HepG2 (cell line): ENCODE data around the gene GALNT9. TPM values are rescaled to one million over a fixed set of nuclear protein-coding genes. Genes with fewer than 3 reads are reported as not detected.

ENCODE experiments used
- ATAC-seq: fragments of 200-7000 bp; cut with Tn5 transposase; 3 replicates; pipeline ENCODE4 v1.9.1; 2020; ENCODE audit warnings: mild to moderate bottlenecking, moderate library complexity
- BruUV-seq: library from RNA; stranded (reverse); fragments of 400-500 nt; replicated peaks from 2 replicates; lab custom pipeline; 2021; lab: Mats Ljungman, UMichigan
- CTCF ChIA-PET: fragments of 300-600 bp; formaldehyde crosslinking; extraction: SDS; loops from one replicate; lab custom pipeline; 2021; ENCODE audit warnings: low total read pairs, inconsistent platforms, low intra/inter-chr PET ratio; lab: Yijun Ruan, JAX
- POLR2A ChIA-PET: fragments of 350-600 bp; sonication (Branson Sonifier 250); formaldehyde crosslinking; loops from one replicate; lab custom pipeline; 2020; ENCODE audit warnings: antibody characterized with exemption, inconsistent platforms; lab: Yijun Ruan, JAX
- DNase-seq: peaks from one replicate; pipeline ENCODE4 v3.0.0-alpha.2; 2015; ENCODE audit warnings: low spot score
- FAIRE-seq: peaks from 3 replicates; lab custom pipeline; 2011; peaks lifted over from hg19 to GRCh38; lab: Jason Lieb, UNC
- H2AFZ ChIP-seq: one replicate; pipeline ENCODE4 v1.6.1; 2011; ENCODE audit warnings: low read length, inconsistent platforms
- H3K27ac ChIP-seq: fragments of 300-600 bp; 3 replicates; pipeline ENCODE4 v1.8.0; 2011; ENCODE audit warnings: mixed run types, mild to moderate bottlenecking, mixed read lengths, low read length, inconsistent platforms; ENCODE audit not compliant: insufficient read depth; ENCODE audit errors: extremely low read length
- H3K27me3 ChIP-seq, 2 experiments: fragments of 200-600 bp in 1 of 2; 2 replicates in 1 of 2; 3 replicates in 1 of 2; pipeline versions ENCODE4 v1.6.0 to v1.8.0; 2011; ENCODE audit warnings: low read length in 2 of 2, mild to moderate bottlenecking in 2 of 2, moderate library complexity in 2 of 2, inconsistent platforms in 1 of 2; ENCODE audit not compliant: insufficient read depth in 2 of 2, control insufficient read depth in 1 of 2
- H3K36me3 ChIP-seq, 2 experiments: fragments of 200-600 bp in 1 of 2; replicated peaks in 1 of 2; 2 replicates in 1 of 2; 3 replicates in 1 of 2; pipeline versions ENCODE4 v1.5.1 to v1.8.0; 2011; ENCODE audit warnings: low read length in 2 of 2, inconsistent platforms in 1 of 2; ENCODE audit not compliant: insufficient read depth in 2 of 2, control insufficient read depth in 1 of 2
- H3K4me1 ChIP-seq: 2 replicates; pipeline ENCODE4 v1.5.1; 2012; ENCODE audit warnings: low read length, inconsistent platforms; ENCODE audit not compliant: insufficient read depth
- H3K4me2 ChIP-seq: 2 replicates; pipeline ENCODE4 v1.6.0; 2011; ENCODE audit warnings: low read depth, low read length, inconsistent platforms
- H3K4me3 ChIP-seq, 3 experiments: fragments of 200-600 bp in 1 of 3; sonication (generic), shearing (Covaris generic) in 1 of 3; replicated peaks in 1 of 3; 2 replicates each; pipeline ENCODE4 v1.5.1; 2011 to 2016; ENCODE audit warnings: low read length in 3 of 3, inconsistent platforms in 2 of 3, low read depth in 2 of 3, mild to moderate bottlenecking in 2 of 3, control low read depth in 1 of 3, mixed read lengths in 1 of 3; ENCODE audit not compliant: insufficient read depth in 1 of 3
- H3K79me2 ChIP-seq: one replicate; pipeline ENCODE4 v1.6.1; 2011; ENCODE audit warnings: low read length, inconsistent platforms; ENCODE audit not compliant: insufficient read depth
- H3K9ac ChIP-seq: 2 replicates; pipeline ENCODE4 v1.6.0; 2011; ENCODE audit warnings: mild to moderate bottlenecking, low read depth, low read length, inconsistent platforms; ENCODE audit not compliant: insufficient read depth
- H3K9me3 ChIP-seq: 2 replicates; pipeline ENCODE4 v1.5.1; 2012; ENCODE audit warnings: mild to moderate bottlenecking, low read length
- H4K20me1 ChIP-seq: 2 replicates; pipeline ENCODE4 v1.6.0; 2011; ENCODE audit warnings: inconsistent platforms, mild to moderate bottlenecking, low read length, moderate library complexity; ENCODE audit not compliant: insufficient read depth
- CBX2 ChIP-seq, 2 experiments: fragments of 200-600 bp in 1 of 2; sonication (generic); formaldehyde crosslinking in 1 of 2; IDR thresholded peaks; 2 replicates each; pipeline versions ENCODE4 v1.7.0 to v1.8.1; 2018 to 2022; ENCODE audit warnings: low read depth in 2 of 2, low read length in 1 of 2, mild to moderate bottlenecking in 1 of 2, missing genetic modification reagents in 1 of 2
- HCFC1 ChIP-seq: fragments of 150-350 bp; IDR thresholded peaks from 2 replicates; pipeline ENCODE4 v1.6.1; 2014; ENCODE audit warnings: low read depth, low read length
- MTERF4 ChIP-seq: sonication (generic); formaldehyde crosslinking; IDR thresholded peaks from 2 replicates; pipeline ENCODE4 v1.8.0; 2023; ENCODE audit warnings: mild to moderate bottlenecking, missing genetic modification reagents
- NR2F1 ChIP-seq, 2 experiments: fragments of 450-650 bp in 1 of 2; formaldehyde crosslinking in 1 of 2; IDR thresholded peaks; 2 replicates each; pipeline versions ENCODE4 v1.5.0 to v1.6.1; 2016 to 2020; ENCODE audit warnings: mild to moderate bottlenecking in 1 of 2, missing compliant biosample characterization in 1 of 2, missing genetic modification reagents in 1 of 2, moderate library complexity in 1 of 2
- RCOR2 ChIP-seq: IDR thresholded peaks from 2 replicates; pipeline ENCODE4 v1.6.1; 2016; ENCODE audit warnings: missing biosample characterization, missing genetic modification reagents
- RELA ChIP-seq: sonication (generic); formaldehyde crosslinking; IDR thresholded peaks from 2 replicates; pipeline ENCODE4 v1.4.0; 2020; ENCODE audit warnings: missing genetic modification reagents
- TAF15 ChIP-seq: fragments of 200-400 bp; formaldehyde crosslinking; IDR thresholded peaks from one replicate; pipeline ENCODE4 v1.6.1; 2018; ENCODE audit warnings: mild to moderate bottlenecking, low read depth, low read length; ENCODE audit not compliant: poor library complexity, severe bottlenecking
- WIZ ChIP-seq: sonication (generic); formaldehyde crosslinking; IDR thresholded peaks from 2 replicates; pipeline ENCODE4 v1.5.1; 2020; ENCODE audit warnings: mild to moderate bottlenecking, missing genetic modification reagents
- ZEB1 ChIP-seq: IDR thresholded peaks from 2 replicates; pipeline ENCODE4 v1.6.1; 2012; ENCODE audit warnings: mild to moderate bottlenecking, low read depth, inconsistent platforms; ENCODE audit not compliant: insufficient replicate concordance
- ZNF263 ChIP-seq: sonication (generic); formaldehyde crosslinking; IDR thresholded peaks from 2 replicates; pipeline ENCODE4 v1.4.0; 2020; ENCODE audit warnings: missing genetic modification reagents
- ZNF512B ChIP-seq: sonication (generic); formaldehyde crosslinking; IDR thresholded peaks from 2 replicates; pipeline ENCODE4 v1.5.1; 2020; ENCODE audit warnings: missing genetic modification reagents, mild to moderate bottlenecking, borderline replicate concordance
- ZNF557 ChIP-seq: sonication (generic); formaldehyde crosslinking; IDR thresholded peaks from 2 replicates; pipeline ENCODE4 v1.4.0; 2020; ENCODE audit warnings: missing genetic modification reagents
- ZNF576 ChIP-seq: sonication (generic); formaldehyde crosslinking; IDR thresholded peaks from 2 replicates; pipeline ENCODE4 v1.4.0; 2020; ENCODE audit warnings: mild to moderate bottlenecking, missing genetic modification reagents
- ZNF614 ChIP-seq: IDR thresholded peaks from 2 replicates; pipeline ENCODE4 v1.6.1; 2018; ENCODE audit warnings: missing biosample characterization, missing genetic modification reagents, inconsistent platforms, borderline replicate concordance
- ZSCAN31 ChIP-seq: sonication (generic); formaldehyde crosslinking; IDR thresholded peaks from 2 replicates; pipeline ENCODE4 v1.5.0; 2020; ENCODE audit warnings: low read depth, mild to moderate bottlenecking, missing genetic modification reagents
- WGBS: methylation state at CpG from one replicate; pipeline ENCODE4 v1.1.6; 2017; ENCODE audit warnings: low lambda C conversion rate; 5-methylcytosine and 5-hydroxymethylcytosine counted together
- in situ Hi-C: cut with HindIII; loops from 2 replicates; pipeline ENCODE4 v1.10.0; 2017; ENCODE audit warnings: low pct_unique_long_range_greater_than_20kb; ENCODE audit not compliant: extremely low pct_ligation_motif_present
- intact Hi-C: fragments of 100-400 bp; cut with micrococcal nuclease; formaldehyde crosslinking; loops from one replicate; pipeline ENCODE4 v1.10.0; 2022; ENCODE audit not compliant: unreplicated experiment
- polyA plus RNA-seq, 8 experiments: library from polyadenylated mRNA; depleted of rRNA in 3 of 8; stranded (reverse) in 7 of 8; unstranded in 1 of 8; fragments of >200 nt; fragmentation: Illumina TruSeq in 4 of 8; extraction: Trizol in 4 of 8; gene quantifications; 2 replicates each; pipeline versions ENCODE4 v1.2.1 to v1.2.3, GENCODE V29; 2011 to 2016; ENCODE audit warnings: low read depth in 4 of 8, missing spikeins in 1 of 8, mixed read lengths in 1 of 8; ENCODE audit not compliant: insufficient read depth in 1 of 8
- total RNA-seq, 5 experiments: library from RNA; depleted of rRNA; stranded (reverse); fragments of >200 nt; fragmentation: Illumina TruSeq; extraction: Trizol; gene quantifications; 2 replicates each; pipeline ENCODE4 v1.2.3, GENCODE V29; 2016; ENCODE audit warnings: low read depth in 1 of 5

GALNT9 gene
- total and polyA plus RNA-seq, 2 of the 13 experiments (the other 11 are each of a cell fraction or from before 2014, with no cell fraction given), result 0.04 TPM; not detected in 1

GRCh38 chr12:132345561-132346200 lies 16.3 kb upstream of the GALNT9 start:
- peaks cover 3% of the 10 kb centered on the region; the same call in 1 of the 2 replicates for H4K20me1 ChIP-seq
- H3K79me2 ChIP-seq, result no peaks in the 10 kb centered on the region
- H3K9ac ChIP-seq, result no peak overlapping the region
- ChIA-PET CTCF (no interaction called here), POLR2A (no interaction called here)
- no peak overlapping the region for H3K4me2 ChIP-seq
- H3K36me3 ChIP-seq, result no peaks in the 10 kb centered on the region
- FAIRE-seq (no peak), ATAC-seq (no peak), DNase-seq (no peak)
- peaks cover 16 to 77% of the 10 kb centered on the region in 2 experiments for H3K27me3 ChIP-seq
- H2AFZ ChIP-seq, result no peak overlapping the region
- intact Hi-C loops (no loop called here), in situ Hi-C loops (no loop called here)
- no peaks in the 10 kb centered on the region for H3K9me3 ChIP-seq
- H3K27ac ChIP-seq, result no peak overlapping the region
- no peak overlapping the region for H3K4me3 ChIP-seq
- 25% methylated on average over 22 of the region's 37 CpGs for WGBS
- BruUV-seq, result no TSS peak
- TF ChIP-seq MTERF4 (CRISPR knock-in tag), result no peak
- TF ChIP-seq ZEB1, result no peak
- TF ChIP-seq ZSCAN31 (CRISPR knock-in tag), result no peak
- no peaks in the 10 kb centered on the region for H3K4me1 ChIP-seq

- no CpG with 5 or more reads among the region's 17 CpGs for whole genome bisulfite sequencing
- no peak overlapping the region for H3K4me3 ChIP-seq
- no peaks in the 10 kb centered on the region for H3K36me3 ChIP-seq
- ChIA-PET CTCF (no interaction called here), POLR2A (no interaction called here)
- H3K9me3 ChIP-seq, result no peaks in the 10 kb centered on the region
- FAIRE-seq (no peak), ATAC-seq (no peak), DNase-seq (no peak)
- in situ Hi-C loops, result no loop called here
- H4K20me1 ChIP-seq, result peaks cover 3% of the 10 kb centered on the region; the same call in 1 of the 2 replicates
- no peak overlapping the region for H3K4me2 ChIP-seq
- H3K27ac ChIP-seq, result no peak overlapping the region
- no peak overlapping the region for H2AFZ ChIP-seq
- H3K4me1 ChIP-seq, result no peaks in the 10 kb centered on the region
- no peak overlapping the region for H3K9ac ChIP-seq
- intact Hi-C loops, result no loop called here
- H3K27me3 ChIP-seq, result peaks cover 19 to 81% of the 10 kb centered on the region in 2 experiments
- BruUV-seq, result no TSS peak
- H3K79me2 ChIP-seq, result no peaks in the 10 kb centered on the region
- no peak for TF ChIP-seq NR2F1 (CRISPR knock-in tag; IDR thresholded peaks at IDR 0.05)
- no peak for TF ChIP-seq ZNF557 (CRISPR knock-in tag)
- TF ChIP-seq TAF15, result no peak
- TF ChIP-seq RCOR2, result no peak
- TF ChIP-seq WIZ (CRISPR knock-in tag), result no peak
- no peak for TF ChIP-seq ZNF512B (CRISPR knock-in tag)
- TF ChIP-seq RELA (CRISPR knock-in tag), result no peak
- no peak for TF ChIP-seq ZNF576 (CRISPR knock-in tag)
- no peak for TF ChIP-seq HCFC1
- no peak for TF ChIP-seq ZNF614
- TF ChIP-seq CBX2 (IDR thresholded peaks at IDR 0.05; ENCODE audit: low read depth, low read length), result no peak
- TF ChIP-seq CBX2 (CRISPR knock-in tag; IDR thresholded peaks at IDR 0.05; ENCODE audit: low read depth), result no peak
- no peak for TF ChIP-seq ZNF263
These were observed 15.7 kb upstream of the GALNT9 start for GRCh38 chr12:132345126-132345525.
